ENCODE measurements around the gene MCC. TPM values are rescaled to one million over a fixed set of nuclear protein-coding genes. Genes with fewer than 3 reads are reported as not detected.

Gene MCC
- polyA plus RNA-seq, 2 of the 4 experiments (the other 2 are of a cell fraction), result 0.09 to 0.10 TPM

DNA sequence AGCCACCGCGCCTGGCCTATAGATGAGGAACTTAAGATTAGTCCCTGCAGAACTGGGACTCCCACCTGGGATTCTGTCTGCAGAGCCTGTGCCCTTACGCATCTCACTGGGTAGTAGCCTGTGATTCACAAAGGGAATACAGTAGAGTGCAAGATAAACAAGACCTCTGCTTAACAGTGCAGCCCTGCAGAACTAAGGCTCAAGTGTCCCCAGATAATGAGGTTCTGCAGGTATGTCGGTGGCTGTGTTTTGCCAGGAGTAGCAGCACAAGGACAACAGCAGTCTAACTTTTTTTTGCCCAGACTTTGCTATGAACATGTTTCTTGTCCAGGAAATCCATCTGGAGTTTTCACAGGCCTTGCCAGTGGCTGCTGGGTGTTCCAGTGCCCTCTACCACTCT lies 451.9 kb downstream of the MCC start:
- ATAC-seq (no peak), FAIRE-seq (no peak), DNase-seq (ENCODE audit: low read depth in 1 of 2, low spot score in 1 of 2) (no peak)
- POLR2A ChIA-PET, result no interaction called here
- TF ChIP-seq EHMT2 (IDR thresholded peaks at IDR 0.05; ENCODE audit: low read depth), result no peak
- no peak for TF ChIP-seq EHF (CRISPR knock-in tag; IDR thresholded peaks at IDR 0.05)
- TF ChIP-seq, protein P1, sequence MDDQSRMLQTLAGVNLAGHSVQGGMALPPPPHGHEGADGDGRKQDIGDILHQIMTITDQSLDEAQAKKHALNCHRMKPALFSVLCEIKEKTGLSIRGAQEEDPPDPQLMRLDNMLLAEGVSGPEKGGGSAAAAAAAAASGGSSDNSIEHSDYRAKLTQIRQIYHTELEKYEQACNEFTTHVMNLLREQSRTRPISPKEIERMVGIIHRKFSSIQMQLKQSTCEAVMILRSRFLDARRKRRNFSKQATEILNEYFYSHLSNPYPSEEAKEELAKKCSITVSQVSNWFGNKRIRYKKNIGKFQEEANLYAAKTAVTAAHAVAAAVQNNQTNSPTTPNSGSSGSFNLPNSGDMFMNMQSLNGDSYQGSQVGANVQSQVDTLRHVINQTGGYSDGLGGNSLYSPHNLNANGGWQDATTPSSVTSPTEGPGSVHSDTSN (IDR thresholded peaks at IDR 0.05), result no peak
- no peak for TF ChIP-seq NR3C1 (IDR thresholded peaks at IDR 0.05)
- TF ChIP-seq TP53 (CRISPR knock-in tag; IDR thresholded peaks at IDR 0.05), result no peak
- TF ChIP-seq, protein P2, sequence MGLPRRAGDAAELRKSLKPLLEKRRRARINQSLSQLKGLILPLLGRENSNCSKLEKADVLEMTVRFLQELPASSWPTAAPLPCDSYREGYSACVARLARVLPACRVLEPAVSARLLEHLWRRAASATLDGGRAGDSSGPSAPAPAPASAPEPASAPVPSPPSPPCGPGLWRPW (IDR thresholded peaks at IDR 0.05), result no peak
- TF ChIP-seq HOXB13 (CRISPR knock-in tag; IDR thresholded peaks at IDR 0.05; ENCODE audit: low read depth), result no peak
- TF ChIP-seq BHLHE40 (IDR thresholded peaks at IDR 0.05; ENCODE audit: low read depth, low read length), result no peak
- TF ChIP-seq CBX2 (IDR thresholded peaks at IDR 0.05; ENCODE audit: borderline replicate concordance, low read depth), result no peak
- TF ChIP-seq ELK1 (IDR thresholded peaks at IDR 0.05; ENCODE audit: low read depth, low read length), result no peak
- no peak for TF ChIP-seq KDM1A (IDR thresholded peaks at IDR 0.05; ENCODE audit: low read depth)
- no peak for TF ChIP-seq ZSCAN20 (CRISPR knock-in tag; IDR thresholded peaks at IDR 0.05)
- TF ChIP-seq RFX5 (IDR thresholded peaks at IDR 0.05), result no peak
- TF ChIP-seq CHD2 (IDR thresholded peaks at IDR 0.05; ENCODE audit: low read length, partially characterized antibody), result no peak
- no peak for TF ChIP-seq HOXA7 (CRISPR knock-in tag; IDR thresholded peaks at IDR 0.05)
- TF ChIP-seq ZFP36 (IDR thresholded peaks at IDR 0.05; ENCODE audit: borderline replicate concordance, partially characterized antibody), result no peak
- no peak for TF ChIP-seq MAFK (IDR thresholded peaks at IDR 0.05; ENCODE audit: partially characterized antibody)
- no peak for TF ChIP-seq JUNB (IDR thresholded peaks at IDR 0.05)
- TF ChIP-seq MYC (IDR thresholded peaks at IDR 0.05; ENCODE audit: borderline replicate concordance, low read length), result no peak
- Histone ChIP-seq H3K27ac (no peak overlapping the region), H3K4me2 (no peak overlapping the region), H3K4me1 (no peaks in the 10 kb centered on the region), H3K9me3 (no peaks in the 10 kb centered on the region), H3K4me3 (no peak overlapping the region)
- WGBS (ENCODE audit: missing lambda C conversion rate), result 92% methylated on average over 4 of the region's 4 CpGs
- CTCF ChIA-PET, result no interaction called here

GRCh38 chr5:113035096-113035495 lies 453.2 kb downstream of the MCC start:
- WGBS (ENCODE audit: missing lambda C conversion rate), result 79% methylated on average over 1 of the region's 1 CpG
- no peak for ATAC-seq
- H3K4me1 ChIP-seq, result no peaks in the 10 kb centered on the region
- ChIA-PET CTCF (no interaction called here), POLR2A (no interaction called here)
- H3K4me2 ChIP-seq, result no peak overlapping the region
- no peak for FAIRE-seq
- no peak for TF ChIP-seq RCOR1 (IDR thresholded peaks at IDR 0.05; ENCODE audit: low read depth, low read length)
- TF ChIP-seq BHLHE40 (IDR thresholded peaks at IDR 0.05; ENCODE audit: low read depth, low read length), result no peak
- no peak for TF ChIP-seq CHD2 (IDR thresholded peaks at IDR 0.05; ENCODE audit: low read length, partially characterized antibody)
- TF ChIP-seq, protein P2 (IDR thresholded peaks at IDR 0.05), result no peak
- no peak for TF ChIP-seq TFCP2L1 (CRISPR knock-in tag; IDR thresholded peaks at IDR 0.05)
- no peak for TF ChIP-seq FOXS1 (CRISPR knock-in tag; IDR thresholded peaks at IDR 0.05)
- TF ChIP-seq SMC3 (IDR thresholded peaks at IDR 0.05), result no peak
- TF ChIP-seq GATA3 (IDR thresholded peaks at IDR 0.05; ENCODE audit: borderline replicate concordance), result no peak
- TF ChIP-seq MAZ (IDR thresholded peaks at IDR 0.05; ENCODE audit: borderline replicate concordance, low read depth, low read length), result no peak
- no peak for TF ChIP-seq NR3C1 (IDR thresholded peaks at IDR 0.05)
- no peak for TF ChIP-seq ESRRA (IDR thresholded peaks at IDR 0.05; ENCODE audit: borderline replicate concordance, low read length)
- TF ChIP-seq TP53 (CRISPR knock-in tag; IDR thresholded peaks at IDR 0.05), result no peak
- no peak for TF ChIP-seq RARB (CRISPR knock-in tag; IDR thresholded peaks at IDR 0.05)
- H3K27ac ChIP-seq, result no peak overlapping the region
- no peak overlapping the region for H3K4me3 ChIP-seq
- no peak for DNase-seq (ENCODE audit: low read depth in 1 of 2, low spot score in 1 of 2)
- no peaks in the 10 kb centered on the region for H3K9me3 ChIP-seq

All from A549 (cell line).